ENCODE measurements around the gene HIBCH.

- no peak for TF ChIP-seq JUND (CRISPR knock-in tag; IDR thresholded peaks at IDR 0.05)
- TF ChIP-seq HNRNPUL1 (IDR thresholded peaks at IDR 0.05; ENCODE audit: low read depth, low read length), result no peak
Observed at GRCh38 chr2:190205657-190206056, 114.0 kb downstream of the HIBCH start.
